ENCODE results near the gene CCR7.
"Not testable (repeated sequence)": the region's sequence is repeated elsewhere in the genome, so short reads cannot be mapped to it uniquely, and the experiment has no call there.

CCR7 gene

GRCh38 chr17:40547079-40547784 lies 18.0 kb downstream of the CCR7 start:
- H3K36me3 Mint-ChIP-seq (ENCODE audit: low read depth) = no peaks in the 10 kb centered on the region
- no peaks in the 10 kb centered on the region for H3K9me3 Mint-ChIP-seq
- no peak overlapping the region for H3K27ac Mint-ChIP-seq
- no peak overlapping the region for H3K4me3 Mint-ChIP-seq
- peaks cover 82% of the 10 kb centered on the region for H3K4me1 Mint-ChIP-seq
- TF ChIP-seq, protein P1, sequence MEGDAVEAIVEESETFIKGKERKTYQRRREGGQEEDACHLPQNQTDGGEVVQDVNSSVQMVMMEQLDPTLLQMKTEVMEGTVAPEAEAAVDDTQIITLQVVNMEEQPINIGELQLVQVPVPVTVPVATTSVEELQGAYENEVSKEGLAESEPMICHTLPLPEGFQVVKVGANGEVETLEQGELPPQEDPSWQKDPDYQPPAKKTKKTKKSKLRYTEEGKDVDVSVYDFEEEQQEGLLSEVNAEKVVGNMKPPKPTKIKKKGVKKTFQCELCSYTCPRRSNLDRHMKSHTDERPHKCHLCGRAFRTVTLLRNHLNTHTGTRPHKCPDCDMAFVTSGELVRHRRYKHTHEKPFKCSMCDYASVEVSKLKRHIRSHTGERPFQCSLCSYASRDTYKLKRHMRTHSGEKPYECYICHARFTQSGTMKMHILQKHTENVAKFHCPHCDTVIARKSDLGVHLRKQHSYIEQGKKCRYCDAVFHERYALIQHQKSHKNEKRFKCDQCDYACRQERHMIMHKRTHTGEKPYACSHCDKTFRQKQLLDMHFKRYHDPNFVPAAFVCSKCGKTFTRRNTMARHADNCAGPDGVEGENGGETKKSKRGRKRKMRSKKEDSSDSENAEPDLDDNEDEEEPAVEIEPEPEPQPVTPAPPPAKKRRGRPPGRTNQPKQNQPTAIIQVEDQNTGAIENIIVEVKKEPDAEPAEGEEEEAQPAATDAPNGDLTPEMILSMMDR (IDR thresholded peaks at IDR 0.05) = no peak
- no peak for DNase-seq
- H3K27me3 Mint-ChIP-seq (ENCODE audit: low read depth, poor library complexity) = peaks cover 17% of the 10 kb centered on the region

DNA sequence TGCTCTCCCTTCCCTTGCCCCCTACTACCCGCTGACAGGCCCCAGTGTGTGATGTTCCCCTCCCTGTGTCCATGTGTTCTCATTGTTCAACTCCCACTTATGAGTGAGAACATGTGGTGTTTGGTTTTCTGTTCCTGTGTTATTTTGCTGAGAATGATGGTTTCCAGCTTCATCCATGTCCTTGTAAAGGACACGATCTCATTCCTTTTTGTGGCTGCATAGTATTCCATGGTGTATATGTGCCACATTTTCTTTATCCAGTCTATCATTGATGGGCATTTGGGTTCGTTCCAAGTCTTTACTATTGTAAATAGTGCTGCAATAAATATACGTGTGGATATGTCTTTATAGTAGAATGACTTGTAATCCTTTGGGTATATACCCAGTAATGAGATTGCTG lies 18.8 kb downstream of the CCR7 start:
- not testable (repeated sequence) for H3K27ac Mint-ChIP-seq; DNase-seq; H3K36me3 Mint-ChIP-seq (ENCODE audit: low read depth); H3K4me3 Mint-ChIP-seq; H3K9me3 Mint-ChIP-seq
- peaks cover 82% of the 10 kb centered on the region for H3K4me1 Mint-ChIP-seq
- peaks cover 14% of the 10 kb centered on the region for H3K27me3 Mint-ChIP-seq (ENCODE audit: low read depth, poor library complexity)

GRCh38 chr17:40545660-40546059 lies 19.6 kb downstream of the CCR7 start:
- H3K9me3 Mint-ChIP-seq = no peaks in the 10 kb centered on the region
- TF ChIP-seq, protein P1 (IDR thresholded peaks at IDR 0.05) = no peak
- peaks cover 82% of the 10 kb centered on the region for H3K4me1 Mint-ChIP-seq
- DNase-seq = no peak
- no peaks in the 10 kb centered on the region for H3K36me3 Mint-ChIP-seq (ENCODE audit: low read depth)
- H3K4me3 Mint-ChIP-seq = no peak overlapping the region
- peak overlapping the region; percentile 29 for H3K27ac Mint-ChIP-seq
- H3K27me3 Mint-ChIP-seq (ENCODE audit: low read depth, poor library complexity) = peaks cover 14% of the 10 kb centered on the region

DNA sequence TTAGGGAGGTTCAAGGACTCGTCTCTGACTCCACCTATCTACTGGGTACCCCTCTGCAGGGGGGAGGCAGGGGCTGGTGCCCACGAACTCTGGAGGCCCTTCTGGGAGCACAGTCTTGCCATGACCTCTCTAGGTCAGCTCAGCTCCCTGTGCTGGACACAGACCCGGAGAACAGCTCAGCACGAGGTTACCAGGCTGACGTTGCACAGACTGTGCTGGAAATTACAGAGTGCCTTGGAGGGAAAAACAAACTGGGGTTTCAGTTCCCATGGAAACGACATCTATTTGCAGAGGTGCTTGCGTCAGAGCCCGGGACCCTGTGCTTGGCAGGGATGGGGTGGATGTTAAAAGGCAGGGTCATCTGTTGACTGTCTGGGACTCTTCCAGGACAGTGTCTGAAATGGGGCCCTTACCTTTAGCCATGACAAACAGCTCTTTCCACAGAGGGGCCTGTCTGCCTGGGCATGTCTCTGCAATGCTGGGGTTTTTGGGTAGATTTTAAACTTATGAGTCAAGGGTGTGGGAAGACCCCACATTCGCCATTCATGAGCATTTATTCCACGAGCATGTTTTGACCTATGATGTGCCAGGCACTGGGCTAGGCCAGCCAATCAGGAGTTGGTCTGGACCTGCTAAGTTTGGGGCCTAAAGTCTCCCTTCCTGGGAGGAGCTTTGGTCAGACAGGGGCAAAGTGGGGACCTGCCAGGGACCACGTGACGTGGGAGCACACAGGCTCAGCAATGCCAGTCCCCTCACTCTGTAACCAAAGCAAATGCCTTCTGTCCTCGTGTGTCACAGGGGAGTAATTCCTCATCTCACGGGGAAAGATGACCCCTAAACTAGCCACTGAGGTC lies 22.5 kb downstream of the CCR7 start:
- H3K4me3 Mint-ChIP-seq = peak overlapping the region; percentile 44
- peaks cover 54% of the 10 kb centered on the region for H3K4me1 Mint-ChIP-seq
- H3K9me3 Mint-ChIP-seq = no peaks in the 10 kb centered on the region
- peaks cover 17% of the 10 kb centered on the region for H3K27me3 Mint-ChIP-seq (ENCODE audit: low read depth, poor library complexity)
- no peaks in the 10 kb centered on the region for H3K36me3 Mint-ChIP-seq (ENCODE audit: low read depth)
- DNase-seq = no peak
- TF ChIP-seq, protein P1 (IDR thresholded peaks at IDR 0.05) = no peak
- peak overlapping the region; percentile 96 for H3K27ac Mint-ChIP-seq

- Mint-ChIP-seq H3K4me1 (peaks cover 53% of the 10 kb centered on the region), H3K36me3 (ENCODE audit: low read depth) (no peaks in the 10 kb centered on the region), H3K27ac (peak overlapping the region; percentile 96), H3K4me3 (peak overlapping the region; percentile 44), H3K27me3 (ENCODE audit: low read depth, poor library complexity) (peaks cover 17% of the 10 kb centered on the region), H3K9me3 (no peaks in the 10 kb centered on the region)
- TF ChIP-seq, protein P1 (IDR thresholded peaks at IDR 0.05) = no peak
- no peak for DNase-seq
These were observed 23.3 kb downstream of the CCR7 start for GRCh38 chr17:40541873-40542557.
